ENCODE data around the gene DLGAP4.

The DLGAP4 gene

GRCh38 chr20:36305602-36306551 lies at the start of gene DLGAP4:
TSS of gene DLGAP4 (plus strand) at chr20:36306339. CDS start at chr20:36431718, 125,379 bp downstream.
- no peak for DNase-seq (ENCODE audit: low spot score)

GRCh38 chr20:36259177-36260061 lies 46.7 kb upstream of the DLGAP4 start:
- DNase-seq (ENCODE audit: low spot score): no peak

- DNase-seq (ENCODE audit: low spot score): no peak
Observed at GRCh38 chr20:36260316-36260715, 45.8 kb upstream of the DLGAP4 start.

- DNase-seq (ENCODE audit: low spot score): no peak
Observed at GRCh38 chr20:36261389-36262105, 44.6 kb upstream of the DLGAP4 start.

- no peak for DNase-seq (ENCODE audit: low spot score)
Observed at GRCh38 chr20:36262440-36262839, 43.7 kb upstream of the DLGAP4 start.

- no peak for DNase-seq (ENCODE audit: low spot score)
Observed at GRCh38 chr20:36264426-36265246, 41.5 kb upstream of the DLGAP4 start.

- DNase-seq (ENCODE audit: low spot score): no peak
Observed at GRCh38 chr20:36266189-36266588, 40.0 kb upstream of the DLGAP4 start.

GRCh38 chr20:36267605-36268381 lies 38.3 kb upstream of the DLGAP4 start:
- DNase-seq (ENCODE audit: low spot score): no peak

- no peak for DNase-seq (ENCODE audit: low spot score)
Observed at GRCh38 chr20:36268440-36269342, 37.4 kb upstream of the DLGAP4 start.

- DNase-seq (ENCODE audit: low spot score): no peak
Observed at GRCh38 chr20:36269507-36269906, 36.6 kb upstream of the DLGAP4 start.

GRCh38 chr20:36270744-36271638 lies 35.1 kb upstream of the DLGAP4 start:
- no peak for DNase-seq (ENCODE audit: low spot score)

- DNase-seq (ENCODE audit: low spot score): no peak
Observed at GRCh38 chr20:36271639-36272546, 34.2 kb upstream of the DLGAP4 start.

- DNase-seq (ENCODE audit: low spot score): no peak
Observed at GRCh38 chr20:36272547-36273220, 33.5 kb upstream of the DLGAP4 start.

GRCh38 chr20:36273414-36274180 lies 32.5 kb upstream of the DLGAP4 start:
- DNase-seq (ENCODE audit: low spot score): no peak

- no peak for DNase-seq (ENCODE audit: low spot score)
Observed at GRCh38 chr20:36274181-36274841, 31.8 kb upstream of the DLGAP4 start.

All from CD4-positive, alpha-beta T cell treated with Interleukin-6 at 100 ng/mL for 8 hours (primary cell).